PFSK-1 (cell line): ENCODE measurements around the gene HIGD1C.

Experiments
- POLR2AphosphoS5 ChIP-seq: IDR thresholded peaks from 2 replicates; pipeline ENCODE4 v1.6.1; 2012; ENCODE audit warnings: low read depth, mild to moderate bottlenecking, control low read depth, low read length, moderate library complexity
- REST ChIP-seq, 2 experiments: IDR thresholded peaks; 2 replicates each; pipeline versions ENCODE4 v1.6.1 to v1.8.0; 2011 to 2012; ENCODE audit warnings: low read depth in 2 of 2, low read length in 2 of 2, control low read depth in 1 of 2, inconsistent platforms in 1 of 2, mild to moderate bottlenecking in 1 of 2, moderate library complexity in 1 of 2; ENCODE audit not compliant: insufficient read depth in 1 of 2
- SIN3A ChIP-seq: IDR thresholded peaks from 2 replicates; pipeline ENCODE4 v1.6.1; 2012; ENCODE audit warnings: mild to moderate bottlenecking, low read length, moderate library complexity, borderline replicate concordance; ENCODE audit not compliant: insufficient read depth
- TAF1 ChIP-seq: IDR thresholded peaks from 2 replicates; pipeline ENCODE4 v1.6.1; 2012; ENCODE audit warnings: low read length, control low read depth, borderline replicate concordance; ENCODE audit not compliant: insufficient read depth

- no peak for TF ChIP-seq TAF1
- TF ChIP-seq POLR2AphosphoS5, result no peak
- TF ChIP-seq REST (IDR thresholded peaks at IDR 0.05; ENCODE audit: insufficient read depth in 1 of 2, low read depth in 2 of 2, low read length in 2 of 2), result no peak
- TF ChIP-seq SIN3A, result no peak
These were observed 14.7 kb upstream of the HIGD1C start for GRCh38 chr12:50937653-50938052.
